MCF 10A (cell line): ENCODE measurements around the gene ZCWPW1. TPM values are rescaled to one million over a fixed set of nuclear protein-coding genes. Genes with fewer than 3 reads are reported as not detected.

Source experiments
- BruUV-seq: library from RNA; stranded (reverse); fragments of 400-500 nt; replicated peaks from 2 replicates; lab custom pipeline; 2021; lab: Mats Ljungman, UMichigan
- CTCF ChIA-PET: fragments of 300-600 bp; sonication (Branson Sonifier 250); formaldehyde crosslinking; extraction: SDS; loops from one replicate; lab custom pipeline; 2021; ENCODE audit warnings: antibody characterized with exemption, inconsistent platforms; lab: Yijun Ruan, JAX
- POLR2A ChIA-PET: fragments of 300-600, 350-650 bp; sonication (Branson Sonifier 250); formaldehyde crosslinking; extraction: SDS; loops from one replicate; lab custom pipeline; 2020; ENCODE audit warnings: antibody characterized with exemption, inconsistent platforms; lab: Yijun Ruan, JAX
- DNase-seq: peaks from one replicate; pipeline ENCODE4 v3.0.0-alpha.2; 2018; ENCODE audit not compliant: unreplicated experiment
- H3K27ac Mint-ChIP-seq: one replicate; pipeline ENCODE4 v1.8.0; 2022; ENCODE audit warnings: mild to moderate bottlenecking, low read depth, mixed read lengths; ENCODE audit not compliant: unreplicated experiment
- H3K27me3 Mint-ChIP-seq: one replicate; pipeline ENCODE4 v1.8.0; 2022; ENCODE audit warnings: mixed read lengths; ENCODE audit not compliant: insufficient read depth, unreplicated experiment
- H3K36me3 Mint-ChIP-seq: one replicate; pipeline ENCODE4 v1.8.0; 2022; ENCODE audit warnings: mild to moderate bottlenecking, moderate library complexity, mixed read lengths; ENCODE audit not compliant: insufficient read depth, unreplicated experiment
- H3K4me1 Mint-ChIP-seq: one replicate; pipeline ENCODE4 v1.8.0; 2022; ENCODE audit warnings: mixed read lengths; ENCODE audit not compliant: insufficient read depth, unreplicated experiment
- H3K4me3 Mint-ChIP-seq: one replicate; pipeline ENCODE4 v1.8.0; 2022; ENCODE audit warnings: mild to moderate bottlenecking, moderate library complexity, mixed read lengths; ENCODE audit not compliant: unreplicated experiment
- H3K9me3 Mint-ChIP-seq: one replicate; pipeline ENCODE4 v1.8.0; 2022; ENCODE audit warnings: mixed read lengths; ENCODE audit not compliant: unreplicated experiment
- intact Hi-C: fragments of 100-400 bp; cut with micrococcal nuclease; formaldehyde crosslinking; loops from 2 replicates; pipeline ENCODE4 v1.14.1; 2022
- total RNA-seq: library from RNA; stranded (reverse); gene quantifications from 2 replicates; pipeline ENCODE4 v1.2.3, GENCODE V29; 2022
- TF ChIP-seq, protein P1 (sequence below): fragments of 200-600 bp; IDR thresholded peaks from one replicate; pipeline ENCODE4 v1.8.0; 2022; ENCODE audit warnings: antibody characterized with exemption, mild to moderate bottlenecking; ENCODE audit not compliant: unreplicated experiment

Gene ZCWPW1
- total RNA-seq, 1 experiment from 2014 or later, result 6.5 TPM

DNA sequence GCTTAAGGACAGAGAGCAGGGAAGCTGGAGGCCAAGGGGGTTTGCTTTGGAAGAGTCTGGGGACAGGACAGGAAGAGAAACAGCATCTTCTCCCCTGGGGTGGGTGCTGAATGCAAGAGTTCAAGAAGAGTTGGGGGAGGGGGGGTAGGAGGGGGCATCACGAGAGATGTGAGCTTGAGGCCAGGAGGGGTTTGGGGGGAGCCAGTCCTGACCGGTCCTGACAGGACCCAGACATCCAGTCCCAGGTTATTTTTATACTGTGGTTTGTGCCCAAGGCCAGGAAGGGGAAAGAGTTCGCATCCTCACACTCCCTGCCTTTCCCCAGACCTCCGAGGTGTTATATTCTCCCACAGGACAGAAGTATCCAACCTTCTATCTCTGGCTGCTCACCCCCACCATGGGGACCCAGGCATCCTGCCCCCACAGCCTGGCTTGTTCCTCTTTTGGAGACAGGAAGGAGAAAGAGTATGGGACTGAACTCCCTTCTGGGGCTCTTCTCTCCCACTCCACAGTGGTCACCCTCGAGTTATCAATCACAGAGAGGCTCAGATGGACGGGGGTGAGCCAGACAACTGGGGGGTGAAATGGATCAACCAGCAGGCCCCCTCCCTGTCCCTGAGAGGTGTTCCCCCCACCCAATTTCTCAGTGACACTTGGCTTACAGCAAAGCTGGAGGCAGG is 47.7 kb upstream of the ZCWPW1 start:
- H3K36me3 Mint-ChIP-seq, result peaks cover 17% of the 10 kb centered on the region
- BruUV-seq, result no TSS peak
- peak overlapping the region; percentile 89 for H3K27ac Mint-ChIP-seq
- no peaks in the 10 kb centered on the region for H3K27me3 Mint-ChIP-seq
- DNase-seq, result no peak
- TF ChIP-seq, protein P1, sequence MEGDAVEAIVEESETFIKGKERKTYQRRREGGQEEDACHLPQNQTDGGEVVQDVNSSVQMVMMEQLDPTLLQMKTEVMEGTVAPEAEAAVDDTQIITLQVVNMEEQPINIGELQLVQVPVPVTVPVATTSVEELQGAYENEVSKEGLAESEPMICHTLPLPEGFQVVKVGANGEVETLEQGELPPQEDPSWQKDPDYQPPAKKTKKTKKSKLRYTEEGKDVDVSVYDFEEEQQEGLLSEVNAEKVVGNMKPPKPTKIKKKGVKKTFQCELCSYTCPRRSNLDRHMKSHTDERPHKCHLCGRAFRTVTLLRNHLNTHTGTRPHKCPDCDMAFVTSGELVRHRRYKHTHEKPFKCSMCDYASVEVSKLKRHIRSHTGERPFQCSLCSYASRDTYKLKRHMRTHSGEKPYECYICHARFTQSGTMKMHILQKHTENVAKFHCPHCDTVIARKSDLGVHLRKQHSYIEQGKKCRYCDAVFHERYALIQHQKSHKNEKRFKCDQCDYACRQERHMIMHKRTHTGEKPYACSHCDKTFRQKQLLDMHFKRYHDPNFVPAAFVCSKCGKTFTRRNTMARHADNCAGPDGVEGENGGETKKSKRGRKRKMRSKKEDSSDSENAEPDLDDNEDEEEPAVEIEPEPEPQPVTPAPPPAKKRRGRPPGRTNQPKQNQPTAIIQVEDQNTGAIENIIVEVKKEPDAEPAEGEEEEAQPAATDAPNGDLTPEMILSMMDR, result no peak
- intact Hi-C loops, result loop anchor here (5.0 kb wide), 1 partner anchor 196 kb away; the partner anchor contains the start of gene GNB2
- peaks cover 12% of the 10 kb centered on the region for H3K4me1 Mint-ChIP-seq
- ChIA-PET POLR2A (interaction anchor here (1.6 to 2.4 kb wide), 2 partner anchors 63 to 110 kb away, joined by 6 to 10 read pairs; partner anchors contain the start of genes AGFG2, FBXO24 and LRCH4), CTCF (interaction anchor here (0.6 to 4.8 kb wide), 5 partner anchors 11 to 88 kb away, joined by 3 to 45 read pairs (median 5); no protein-coding TSS in a partner anchor)
- H3K9me3 Mint-ChIP-seq, result no peaks in the 10 kb centered on the region
- peak overlapping the region; percentile 93 for H3K4me3 Mint-ChIP-seq

DNA sequence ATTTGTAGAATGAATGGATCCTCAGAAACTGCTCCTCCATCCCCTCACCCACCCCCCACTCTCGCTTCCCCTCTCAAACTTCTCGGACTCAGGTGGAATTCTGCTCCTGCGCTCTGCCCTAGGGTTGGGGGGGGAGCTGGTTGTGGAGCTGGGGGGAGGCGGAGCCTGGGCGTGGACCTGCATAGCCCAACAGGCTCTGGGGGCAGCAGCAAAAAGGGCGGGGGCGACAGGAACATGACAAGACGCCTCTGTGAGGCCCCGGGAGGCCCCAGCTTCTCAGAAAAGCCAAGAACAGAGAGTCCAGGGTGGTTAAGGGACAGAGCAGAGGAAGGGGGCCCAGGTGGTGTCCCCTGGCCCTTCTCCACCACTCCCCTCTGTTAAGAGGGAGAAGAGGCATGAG is 47.0 kb upstream of the ZCWPW1 start:
- H3K27ac Mint-ChIP-seq, result peak overlapping the region; percentile 89
- peaks cover 17% of the 10 kb centered on the region for H3K36me3 Mint-ChIP-seq
- intact Hi-C loops, result loop anchor here (5.0 kb wide), 1 partner anchor 197 kb away; the partner anchor contains the start of gene GNB2
- TF ChIP-seq, protein P1, result no peak
- BruUV-seq, result no TSS peak
- H3K9me3 Mint-ChIP-seq, result no peaks in the 10 kb centered on the region
- H3K4me3 Mint-ChIP-seq, result peak overlapping the region; percentile 93
- CTCF ChIA-PET, result interaction anchor here (1.1 to 3.4 kb wide), 2 partner anchors 87 to 89 kb away, joined by 5 to 18 read pairs; no protein-coding TSS in a partner anchor
- no peaks in the 10 kb centered on the region for H3K27me3 Mint-ChIP-seq
- no peak for DNase-seq
- peaks cover 12% of the 10 kb centered on the region for H3K4me1 Mint-ChIP-seq
- POLR2A ChIA-PET, result interaction anchor here (1.6 to 2.4 kb wide), 2 partner anchors 64 to 111 kb away, joined by 6 to 10 read pairs; partner anchors contain the start of genes AGFG2, FBXO24 and LRCH4

DNA sequence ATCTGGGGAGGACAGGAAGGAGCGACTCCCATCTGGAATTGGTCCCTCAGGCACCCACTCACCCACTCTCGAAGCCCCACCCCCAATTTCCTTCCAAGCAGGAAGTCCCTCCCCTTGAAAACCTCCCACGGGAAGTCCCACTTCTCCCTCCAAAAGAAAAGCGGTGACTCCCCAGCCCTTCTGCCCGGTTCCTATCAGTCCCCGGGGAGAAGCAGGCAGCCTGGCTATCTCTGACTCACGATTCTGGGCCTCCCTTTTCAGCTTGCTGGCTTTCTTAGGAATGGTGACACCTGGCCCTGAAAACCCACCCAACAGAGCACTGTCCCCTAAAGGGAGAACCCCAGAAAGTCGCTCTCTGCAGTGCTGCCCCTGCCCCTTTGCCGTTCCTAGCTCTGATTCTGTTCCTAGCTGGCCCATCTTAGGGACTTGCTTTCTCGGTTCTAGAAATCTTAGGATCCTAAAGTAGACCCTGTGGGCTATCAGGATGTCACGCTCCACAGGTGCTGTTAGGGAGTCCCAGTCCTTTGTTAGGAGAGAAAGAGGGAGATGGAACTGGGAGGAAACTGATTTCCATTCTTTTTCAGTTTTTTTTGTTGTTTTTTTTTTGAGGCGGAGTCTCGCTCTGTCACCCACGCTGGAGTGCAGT is 44.5 kb upstream of the ZCWPW1 start:
- ChIA-PET CTCF (interaction anchor here (0.6 to 3.0 kb wide), 2 partner anchors 83 to 87 kb away, joined by 3 to 12 read pairs; no protein-coding TSS in a partner anchor), POLR2A (interaction anchor here (0.7 kb wide), 1 partner anchor 113 kb away, joined by 3 read pairs; the partner anchor contains the start of genes FBXO24 and LRCH4)
- no peak overlapping the region for H3K27ac Mint-ChIP-seq
- H3K4me3 Mint-ChIP-seq, result no peak overlapping the region
- H3K36me3 Mint-ChIP-seq, result peaks cover 17% of the 10 kb centered on the region
- no peak for DNase-seq
- H3K4me1 Mint-ChIP-seq, result peaks cover 12% of the 10 kb centered on the region
- H3K27me3 Mint-ChIP-seq, result no peaks in the 10 kb centered on the region
- no TSS peak for BruUV-seq
- intact Hi-C loops, result no loop called here
- TF ChIP-seq, protein P1, result no peak
- H3K9me3 Mint-ChIP-seq, result no peaks in the 10 kb centered on the region
